ENCODE data around the gene RBL1.
"Not testable (repeated sequence)": the region's sequence is repeated elsewhere in the genome, so short reads cannot be mapped to it uniquely, and the experiment has no call there.

DNA sequence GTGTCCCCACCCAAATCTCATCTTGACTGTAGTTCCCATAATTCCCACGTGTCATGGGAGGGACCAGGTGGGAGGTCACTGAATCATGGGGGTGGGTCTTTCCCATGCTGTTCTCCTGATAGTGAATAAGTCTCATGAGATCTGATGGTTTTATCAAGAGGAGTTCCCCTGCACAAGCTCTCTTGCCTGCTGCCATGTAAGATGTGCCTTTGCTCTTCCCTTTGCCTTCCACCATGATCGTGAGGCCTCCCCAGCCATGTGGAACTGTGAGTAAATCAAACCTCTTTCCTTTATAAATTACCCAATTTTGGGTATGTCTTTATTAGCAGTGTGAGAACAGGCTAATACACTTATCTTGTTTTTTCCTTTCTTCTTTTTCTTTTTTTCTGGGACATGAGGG lies 56.4 kb downstream of the RBL1 start:
- TF ChIP-seq RAD21 (IDR thresholded peaks at IDR 0.05); JUND (IDR thresholded peaks at IDR 0.05); TAF1 (conservative IDR thresholded peaks at IDR 0.05); RXRA (IDR thresholded peaks at IDR 0.05); EGR1 (IDR thresholded peaks at IDR 0.05; ENCODE audit: low read depth in 2 of 2); HNF4A (conservative IDR thresholded peaks at IDR 0.05); GABPA (IDR thresholded peaks at IDR 0.05 in 1 of 2, conservative IDR thresholded peaks at IDR 0.05 in 1 of 2); FOXA1 (IDR thresholded peaks at IDR 0.05); YY1 (IDR thresholded peaks at IDR 0.05): not testable (repeated sequence)
- TF ChIP-seq, protein P1, sequence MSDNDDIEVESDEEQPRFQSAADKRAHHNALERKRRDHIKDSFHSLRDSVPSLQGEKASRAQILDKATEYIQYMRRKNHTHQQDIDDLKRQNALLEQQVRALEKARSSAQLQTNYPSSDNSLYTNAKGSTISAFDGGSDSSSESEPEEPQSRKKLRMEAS (IDR thresholded peaks at IDR 0.05) = not testable (repeated sequence)
- TF ChIP-seq, protein P2, sequence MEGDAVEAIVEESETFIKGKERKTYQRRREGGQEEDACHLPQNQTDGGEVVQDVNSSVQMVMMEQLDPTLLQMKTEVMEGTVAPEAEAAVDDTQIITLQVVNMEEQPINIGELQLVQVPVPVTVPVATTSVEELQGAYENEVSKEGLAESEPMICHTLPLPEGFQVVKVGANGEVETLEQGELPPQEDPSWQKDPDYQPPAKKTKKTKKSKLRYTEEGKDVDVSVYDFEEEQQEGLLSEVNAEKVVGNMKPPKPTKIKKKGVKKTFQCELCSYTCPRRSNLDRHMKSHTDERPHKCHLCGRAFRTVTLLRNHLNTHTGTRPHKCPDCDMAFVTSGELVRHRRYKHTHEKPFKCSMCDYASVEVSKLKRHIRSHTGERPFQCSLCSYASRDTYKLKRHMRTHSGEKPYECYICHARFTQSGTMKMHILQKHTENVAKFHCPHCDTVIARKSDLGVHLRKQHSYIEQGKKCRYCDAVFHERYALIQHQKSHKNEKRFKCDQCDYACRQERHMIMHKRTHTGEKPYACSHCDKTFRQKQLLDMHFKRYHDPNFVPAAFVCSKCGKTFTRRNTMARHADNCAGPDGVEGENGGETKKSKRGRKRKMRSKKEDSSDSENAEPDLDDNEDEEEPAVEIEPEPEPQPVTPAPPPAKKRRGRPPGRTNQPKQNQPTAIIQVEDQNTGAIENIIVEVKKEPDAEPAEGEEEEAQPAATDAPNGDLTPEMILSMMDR (IDR thresholded peaks at IDR 0.05; ENCODE audit: low read depth, low read length, missing input control) = not testable (repeated sequence)
- TF ChIP-seq, protein P3, sequence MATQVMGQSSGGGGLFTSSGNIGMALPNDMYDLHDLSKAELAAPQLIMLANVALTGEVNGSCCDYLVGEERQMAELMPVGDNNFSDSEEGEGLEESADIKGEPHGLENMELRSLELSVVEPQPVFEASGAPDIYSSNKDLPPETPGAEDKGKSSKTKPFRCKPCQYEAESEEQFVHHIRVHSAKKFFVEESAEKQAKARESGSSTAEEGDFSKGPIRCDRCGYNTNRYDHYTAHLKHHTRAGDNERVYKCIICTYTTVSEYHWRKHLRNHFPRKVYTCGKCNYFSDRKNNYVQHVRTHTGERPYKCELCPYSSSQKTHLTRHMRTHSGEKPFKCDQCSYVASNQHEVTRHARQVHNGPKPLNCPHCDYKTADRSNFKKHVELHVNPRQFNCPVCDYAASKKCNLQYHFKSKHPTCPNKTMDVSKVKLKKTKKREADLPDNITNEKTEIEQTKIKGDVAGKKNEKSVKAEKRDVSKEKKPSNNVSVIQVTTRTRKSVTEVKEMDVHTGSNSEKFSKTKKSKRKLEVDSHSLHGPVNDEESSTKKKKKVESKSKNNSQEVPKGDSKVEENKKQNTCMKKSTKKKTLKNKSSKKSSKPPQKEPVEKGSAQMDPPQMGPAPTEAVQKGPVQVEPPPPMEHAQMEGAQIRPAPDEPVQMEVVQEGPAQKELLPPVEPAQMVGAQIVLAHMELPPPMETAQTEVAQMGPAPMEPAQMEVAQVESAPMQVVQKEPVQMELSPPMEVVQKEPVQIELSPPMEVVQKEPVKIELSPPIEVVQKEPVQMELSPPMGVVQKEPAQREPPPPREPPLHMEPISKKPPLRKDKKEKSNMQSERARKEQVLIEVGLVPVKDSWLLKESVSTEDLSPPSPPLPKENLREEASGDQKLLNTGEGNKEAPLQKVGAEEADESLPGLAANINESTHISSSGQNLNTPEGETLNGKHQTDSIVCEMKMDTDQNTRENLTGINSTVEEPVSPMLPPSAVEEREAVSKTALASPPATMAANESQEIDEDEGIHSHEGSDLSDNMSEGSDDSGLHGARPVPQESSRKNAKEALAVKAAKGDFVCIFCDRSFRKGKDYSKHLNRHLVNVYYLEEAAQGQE (IDR thresholded peaks at IDR 0.05) = not testable (repeated sequence)
- TF ChIP-seq, protein P4, sequence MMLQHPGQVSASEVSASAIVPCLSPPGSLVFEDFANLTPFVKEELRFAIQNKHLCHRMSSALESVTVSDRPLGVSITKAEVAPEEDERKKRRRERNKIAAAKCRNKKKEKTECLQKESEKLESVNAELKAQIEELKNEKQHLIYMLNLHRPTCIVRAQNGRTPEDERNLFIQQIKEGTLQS (IDR thresholded peaks at IDR 0.05) = not testable (repeated sequence)
- TF ChIP-seq, protein P5, sequence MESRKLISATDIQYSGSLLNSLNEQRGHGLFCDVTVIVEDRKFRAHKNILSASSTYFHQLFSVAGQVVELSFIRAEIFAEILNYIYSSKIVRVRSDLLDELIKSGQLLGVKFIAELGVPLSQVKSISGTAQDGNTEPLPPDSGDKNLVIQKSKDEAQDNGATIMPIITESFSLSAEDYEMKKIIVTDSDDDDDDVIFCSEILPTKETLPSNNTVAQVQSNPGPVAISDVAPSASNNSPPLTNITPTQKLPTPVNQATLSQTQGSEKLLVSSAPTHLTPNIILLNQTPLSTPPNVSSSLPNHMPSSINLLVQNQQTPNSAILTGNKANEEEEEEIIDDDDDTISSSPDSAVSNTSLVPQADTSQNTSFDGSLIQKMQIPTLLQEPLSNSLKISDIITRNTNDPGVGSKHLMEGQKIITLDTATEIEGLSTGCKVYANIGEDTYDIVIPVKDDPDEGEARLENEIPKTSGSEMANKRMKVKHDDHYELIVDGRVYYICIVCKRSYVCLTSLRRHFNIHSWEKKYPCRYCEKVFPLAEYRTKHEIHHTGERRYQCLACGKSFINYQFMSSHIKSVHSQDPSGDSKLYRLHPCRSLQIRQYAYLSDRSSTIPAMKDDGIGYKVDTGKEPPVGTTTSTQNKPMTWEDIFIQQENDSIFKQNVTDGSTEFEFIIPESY (IDR thresholded peaks at IDR 0.05) = not testable (repeated sequence)

All from liver (tissue), 3 donors.